ENCODE data around the gene TMEM217.

Gene TMEM217

DNA sequence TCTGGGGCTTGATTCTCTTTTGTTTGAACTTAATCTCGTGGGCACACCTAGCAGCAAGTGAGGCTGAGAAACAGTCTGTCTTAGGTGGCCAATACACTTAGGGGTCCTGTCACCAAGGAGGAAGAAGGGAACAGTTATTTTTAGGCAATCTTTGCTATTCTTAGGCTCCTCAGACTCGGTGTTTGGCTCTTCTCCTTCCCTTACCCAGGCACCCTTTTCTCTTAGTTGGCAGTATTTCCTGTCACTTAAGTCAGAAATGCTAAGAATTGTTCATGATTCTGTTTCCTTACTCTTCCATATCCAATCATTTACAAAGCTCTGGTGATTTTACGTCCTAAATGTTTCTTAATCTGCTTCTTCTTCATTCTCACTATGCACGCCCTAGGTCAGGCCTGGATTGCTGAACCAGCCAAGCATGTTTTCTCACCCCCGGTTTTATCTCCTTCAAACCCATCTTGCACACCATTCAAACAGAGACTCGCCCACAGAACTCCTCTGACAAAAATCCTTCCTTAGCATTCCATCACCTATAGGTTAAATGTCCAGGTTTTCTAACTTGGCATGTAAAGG lies 45.2 kb upstream of the TMEM217 start (continued):
- TF ChIP-seq, protein P1, sequence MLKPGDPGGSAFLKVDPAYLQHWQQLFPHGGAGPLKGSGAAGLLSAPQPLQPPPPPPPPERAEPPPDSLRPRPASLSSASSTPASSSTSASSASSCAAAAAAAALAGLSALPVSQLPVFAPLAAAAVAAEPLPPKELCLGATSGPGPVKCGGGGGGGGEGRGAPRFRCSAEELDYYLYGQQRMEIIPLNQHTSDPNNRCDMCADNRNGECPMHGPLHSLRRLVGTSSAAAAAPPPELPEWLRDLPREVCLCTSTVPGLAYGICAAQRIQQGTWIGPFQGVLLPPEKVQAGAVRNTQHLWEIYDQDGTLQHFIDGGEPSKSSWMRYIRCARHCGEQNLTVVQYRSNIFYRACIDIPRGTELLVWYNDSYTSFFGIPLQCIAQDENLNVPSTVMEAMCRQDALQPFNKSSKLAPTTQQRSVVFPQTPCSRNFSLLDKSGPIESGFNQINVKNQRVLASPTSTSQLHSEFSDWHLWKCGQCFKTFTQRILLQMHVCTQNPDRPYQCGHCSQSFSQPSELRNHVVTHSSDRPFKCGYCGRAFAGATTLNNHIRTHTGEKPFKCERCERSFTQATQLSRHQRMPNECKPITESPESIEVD (tag by site-specific recombination; IDR thresholded peaks at IDR 0.05), result no peak
- TF ChIP-seq, protein P2, sequence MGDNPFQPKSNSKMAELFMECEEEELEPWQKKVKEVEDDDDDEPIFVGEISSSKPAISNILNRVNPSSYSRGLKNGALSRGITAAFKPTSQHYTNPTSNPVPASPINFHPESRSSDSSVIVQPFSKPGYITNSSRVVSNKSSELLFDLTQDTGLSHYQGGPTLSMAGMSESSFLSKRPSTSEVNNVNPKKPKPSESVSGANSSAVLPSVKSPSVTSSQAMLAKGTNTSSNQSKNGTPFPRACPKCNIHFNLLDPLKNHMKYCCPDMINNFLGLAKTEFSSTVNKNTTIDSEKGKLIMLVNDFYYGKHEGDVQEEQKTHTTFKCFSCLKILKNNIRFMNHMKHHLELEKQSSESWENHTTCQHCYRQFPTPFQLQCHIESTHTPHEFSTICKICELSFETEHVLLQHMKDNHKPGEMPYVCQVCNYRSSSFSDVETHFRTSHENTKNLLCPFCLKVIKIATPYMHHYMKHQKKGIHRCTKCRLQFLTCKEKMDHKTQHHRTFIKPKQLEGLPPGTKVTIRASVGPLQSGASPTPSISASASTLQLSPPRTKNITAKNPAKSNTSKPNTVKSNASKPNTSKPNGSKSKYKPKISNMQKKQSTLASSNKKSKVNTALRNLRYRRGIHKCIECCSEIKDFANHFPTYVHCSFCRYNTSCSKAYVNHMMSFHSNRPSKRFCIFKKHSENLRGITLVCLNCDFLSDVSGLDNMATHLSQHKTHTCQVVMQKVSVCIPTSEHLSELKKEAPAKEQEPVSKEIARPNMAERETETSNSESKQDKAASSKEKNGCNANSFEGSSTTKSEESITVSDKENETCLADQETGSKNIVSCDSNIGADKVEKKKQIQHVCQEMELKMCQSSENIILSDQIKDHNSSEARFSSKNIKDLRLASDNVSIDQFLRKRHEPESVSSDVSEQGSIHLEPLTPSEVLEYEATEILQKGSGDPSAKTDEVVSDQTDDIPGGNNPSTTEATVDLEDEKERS (tag by site-specific recombination; IDR thresholded peaks at IDR 0.05), result no peak
- no peak for TF ChIP-seq GLIS2 (tag by site-specific recombination; IDR thresholded peaks at IDR 0.05)

DNA sequence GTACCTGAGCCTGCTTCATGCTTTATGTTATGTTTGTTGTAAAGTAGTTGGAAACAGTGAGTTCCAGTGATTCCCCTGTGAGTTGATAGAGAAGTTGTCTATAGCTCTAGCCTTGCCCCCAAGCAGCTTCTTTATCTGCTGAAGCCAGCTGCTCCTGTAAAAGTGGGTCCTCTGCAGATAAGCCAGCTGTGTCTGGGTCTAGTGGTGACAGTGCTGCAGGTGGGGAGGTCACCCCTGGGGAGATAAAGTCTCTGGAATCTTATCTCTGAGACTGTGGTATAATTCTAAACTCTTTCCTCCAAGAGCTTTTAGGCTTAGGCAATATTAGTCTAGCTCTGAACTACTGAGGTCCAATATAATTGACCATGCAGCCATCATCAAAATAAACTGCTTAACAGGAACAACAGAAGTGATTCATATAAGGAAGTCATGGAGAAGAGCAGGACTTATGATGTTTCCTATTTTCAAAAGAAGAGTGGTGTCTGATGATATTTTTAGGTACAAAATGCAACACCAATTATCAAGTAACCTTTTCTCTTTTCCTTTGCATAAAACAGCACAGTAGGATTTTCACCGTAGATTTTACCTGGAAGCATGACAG lies 44.2 kb upstream of the TMEM217 start:
- TF ChIP-seq, protein P3, sequence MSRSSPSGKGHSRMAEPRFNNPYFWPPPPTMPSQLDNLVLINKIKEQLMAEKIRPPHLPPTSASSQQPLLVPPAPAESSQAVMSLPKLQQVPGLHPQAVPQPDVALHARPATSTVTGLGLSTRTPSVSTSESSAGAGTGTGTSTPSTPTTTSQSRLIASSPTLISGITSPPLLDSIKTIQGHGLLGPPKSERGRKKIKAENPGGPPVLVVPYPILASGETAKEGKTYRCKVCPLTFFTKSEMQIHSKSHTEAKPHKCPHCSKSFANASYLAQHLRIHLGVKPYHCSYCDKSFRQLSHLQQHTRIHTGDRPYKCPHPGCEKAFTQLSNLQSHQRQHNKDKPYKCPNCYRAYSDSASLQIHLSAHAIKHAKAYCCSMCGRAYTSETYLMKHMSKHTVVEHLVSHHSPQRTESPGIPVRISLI (tag by site-specific recombination; IDR thresholded peaks at IDR 0.05), result no peak
- TF ChIP-seq SALL2 (tag by site-specific recombination; IDR thresholded peaks at IDR 0.05; ENCODE audit: borderline replicate concordance) (no peak), ZNF121 (tag by site-specific recombination; IDR thresholded peaks at IDR 0.05) (no peak), ZNF24 (tag by site-specific recombination; IDR thresholded peaks at IDR 0.05) (no peak), ZNF473 (tag by site-specific recombination; IDR thresholded peaks at IDR 0.05) (no peak)
- TF ChIP-seq, protein P4, sequence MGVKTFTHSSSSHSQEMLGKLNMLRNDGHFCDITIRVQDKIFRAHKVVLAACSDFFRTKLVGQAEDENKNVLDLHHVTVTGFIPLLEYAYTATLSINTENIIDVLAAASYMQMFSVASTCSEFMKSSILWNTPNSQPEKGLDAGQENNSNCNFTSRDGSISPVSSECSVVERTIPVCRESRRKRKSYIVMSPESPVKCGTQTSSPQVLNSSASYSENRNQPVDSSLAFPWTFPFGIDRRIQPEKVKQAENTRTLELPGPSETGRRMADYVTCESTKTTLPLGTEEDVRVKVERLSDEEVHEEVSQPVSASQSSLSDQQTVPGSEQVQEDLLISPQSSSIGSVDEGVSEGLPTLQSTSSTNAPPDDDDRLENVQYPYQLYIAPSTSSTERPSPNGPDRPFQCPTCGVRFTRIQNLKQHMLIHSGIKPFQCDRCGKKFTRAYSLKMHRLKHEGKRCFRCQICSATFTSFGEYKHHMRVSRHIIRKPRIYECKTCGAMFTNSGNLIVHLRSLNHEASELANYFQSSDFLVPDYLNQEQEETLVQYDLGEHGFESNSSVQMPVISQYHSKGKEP (tag by site-specific recombination; IDR thresholded peaks at IDR 0.05), result no peak
- POLR2A ChIA-PET, result no interaction called here
- no peaks in the 10 kb centered on the region for H3K9me3 ChIP-seq (ENCODE audit: control insufficient read depth, insufficient read depth, low read depth, low read length)
- CTCF ChIA-PET, result interaction anchor here (0.6 to 6.8 kb wide), 7 partner anchors 8 to 422 kb away, joined by 3 to 57 read pairs (median 4); no protein-coding TSS in a partner anchor
- H3K27ac ChIP-seq (ENCODE audit: extremely low read depth, low read depth, low read length), result no peak overlapping the region
- peaks cover 6 to 43% of the 10 kb centered on the region in 2 experiments for H3K36me3 ChIP-seq (ENCODE audit: control insufficient read depth in 2 of 2, insufficient read depth in 1 of 2, low read length in 2 of 2)
- no peaks in the 10 kb centered on the region for H3K4me1 ChIP-seq (ENCODE audit: control insufficient read depth, insufficient read depth, low read length)
- H3K4me3 ChIP-seq (ENCODE audit: low read depth, low read length), result no peak overlapping the region

DNA sequence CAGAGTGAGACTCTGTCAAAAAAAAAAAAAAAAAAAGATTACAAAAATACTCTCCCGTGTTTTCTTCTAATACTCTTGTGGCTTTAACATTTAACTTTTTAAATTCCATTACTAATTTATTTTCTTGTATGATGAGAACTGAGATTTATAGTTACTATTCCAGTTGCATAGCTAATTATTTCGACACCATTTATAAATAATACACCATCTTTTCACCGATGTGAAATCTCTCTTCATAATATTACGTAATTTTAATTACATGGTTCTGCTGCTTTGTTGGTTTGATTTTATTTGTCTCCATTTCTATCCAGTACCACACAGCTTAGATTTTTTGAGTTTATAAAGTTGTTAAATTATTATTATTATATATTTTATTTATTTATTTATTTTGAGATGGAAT lies 42.0 kb upstream of the TMEM217 start:
- Histone ChIP-seq H3K9me3 (ENCODE audit: control insufficient read depth, insufficient read depth, low read depth, low read length) (no peaks in the 10 kb centered on the region), H3K36me3 (ENCODE audit: control insufficient read depth in 2 of 2, insufficient read depth in 1 of 2, low read length in 2 of 2) (peaks cover 20 to 50% of the 10 kb centered on the region in 2 experiments), H3K4me1 (ENCODE audit: control insufficient read depth, insufficient read depth, low read length) (no peaks in the 10 kb centered on the region), H3K4me3 (ENCODE audit: low read depth, low read length) (no peak overlapping the region), H3K27ac (ENCODE audit: extremely low read depth, low read depth, low read length) (no peak overlapping the region)
- ChIA-PET CTCF (interaction anchor here (0.7 to 1.2 kb wide), 4 partner anchors 13 to 517 kb away, joined by 3 to 8 read pairs (median 3); no protein-coding TSS in a partner anchor), POLR2A (interaction anchor here (0.6 kb wide), 1 partner anchor 33 kb away, joined by 6 read pairs; no protein-coding TSS in a partner anchor)
- TF ChIP-seq, protein P5, sequence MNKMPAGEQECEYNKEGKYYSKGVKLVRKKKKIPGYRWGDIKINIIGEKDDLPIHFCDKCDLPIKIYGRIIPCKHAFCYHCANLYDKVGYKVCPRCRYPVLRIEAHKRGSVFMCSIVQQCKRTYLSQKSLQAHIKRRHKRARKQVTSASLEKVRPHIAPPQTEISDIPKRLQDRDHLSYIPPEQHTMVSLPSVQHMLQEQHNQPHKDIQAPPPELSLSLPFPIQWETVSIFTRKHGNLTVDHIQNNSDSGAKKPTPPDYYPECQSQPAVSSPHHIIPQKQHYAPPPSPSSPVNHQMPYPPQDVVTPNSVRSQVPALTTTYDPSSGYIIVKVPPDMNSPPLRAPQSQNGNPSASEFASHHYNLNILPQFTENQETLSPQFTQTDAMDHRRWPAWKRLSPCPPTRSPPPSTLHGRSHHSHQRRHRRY (tag by site-specific recombination; IDR thresholded peaks at IDR 0.05), result no peak
- no peak for TF ChIP-seq YY1 (tag by site-specific recombination; IDR thresholded peaks at IDR 0.05)
